H1 (cell line): ENCODE data around the gene OXLD1. TPM values are rescaled to one million over a fixed set of nuclear protein-coding genes. Genes with fewer than 3 reads are reported as not detected.

ENCODE experiments used
- CTCF ChIA-PET: fragments of 300-600 bp; sonication (Branson Sonifier 250); formaldehyde crosslinking; loops from one replicate; lab custom pipeline; 2021; ENCODE audit not compliant: partially characterized antibody; lab: Charles Lee
- POLR2A ChIA-PET: fragments of 300-600 bp; sonication (Branson Sonifier 250); formaldehyde crosslinking; loops from one replicate; lab custom pipeline; 2021; ENCODE audit warnings: inconsistent platforms; ENCODE audit not compliant: partially characterized antibody; lab: Charles Lee
- DNase-seq, 2 experiments: peaks; one replicate each; pipeline versions ENCODE4 v3.0.0 to v3.0.0-alpha.2; 2010 to 2022; ENCODE audit warnings: low spot score in 2 of 2, low read depth in 1 of 2, mixed read lengths in 1 of 2
- FAIRE-seq: peaks from 2 replicates; lab custom pipeline; 2011; peaks lifted over from hg19 to GRCh38; lab: Jason Lieb, UNC
- H2AFZ ChIP-seq: 2 replicates; pipeline ENCODE4 v1.8.1; 2012; ENCODE audit warnings: low read length, inconsistent platforms
- H2AK5ac ChIP-seq: 2 replicates; pipeline ENCODE4 v1.6.1; 2013; ENCODE audit warnings: low read depth, low read length
- H2BK120ac ChIP-seq: replicated peaks from 2 replicates; pipeline ENCODE3; 2013; ENCODE audit warnings: low read depth, low read length, inconsistent platforms
- H2BK12ac ChIP-seq: 2 replicates; pipeline ENCODE4 v1.6.1; 2013; ENCODE audit warnings: low read depth, low read length
- H2BK15ac ChIP-seq: 2 replicates; pipeline ENCODE4 v1.6.1; 2013; ENCODE audit warnings: low read length
- H2BK20ac ChIP-seq: 2 replicates; pipeline ENCODE4 v1.6.1; 2013; ENCODE audit warnings: low read length
- H2BK5ac ChIP-seq: 2 replicates; pipeline ENCODE4 v1.6.1; 2013; ENCODE audit warnings: low read depth, low read length
- H3K14ac ChIP-seq: 2 replicates; pipeline ENCODE4 v1.6.1; 2013; ENCODE audit warnings: inconsistent platforms; ENCODE audit not compliant: insufficient read length
- H3K18ac ChIP-seq: 2 replicates; pipeline ENCODE4 v1.6.1; 2013; ENCODE audit warnings: low read length; ENCODE audit errors: extremely low read depth
- H3K23ac ChIP-seq: 2 replicates; pipeline ENCODE4 v1.6.1; 2013; ENCODE audit warnings: inconsistent platforms; ENCODE audit not compliant: insufficient read length
- H3K23me2 ChIP-seq: 2 replicates; pipeline ENCODE4 v1.6.1; 2013; ENCODE audit warnings: low read depth, low read length
- H3K27ac ChIP-seq: 2 replicates; pipeline ENCODE4 v1.6.1; 2011; ENCODE audit warnings: low read depth, low read length, inconsistent platforms
- H3K27me3 ChIP-seq, 4 experiments: replicated peaks in 1 of 4; 1 replicate in 1 of 4; 2 replicates in 3 of 4; pipeline versions ENCODE4 v1.6.1 to v1.8.1; 2011 to 2013; ENCODE audit warnings: low read length in 3 of 4, mild to moderate bottlenecking in 3 of 4, inconsistent platforms in 2 of 4, mixed read lengths in 2 of 4, moderate library complexity in 1 of 4; ENCODE audit not compliant: control insufficient read depth in 3 of 4, insufficient read depth in 3 of 4; ENCODE audit errors: extremely low read depth in 1 of 4
- H3K36me3 ChIP-seq, 4 experiments: 2 replicates each; pipeline versions ENCODE4 v1.6.1 to v1.8.1; 2011 to 2013; ENCODE audit warnings: mild to moderate bottlenecking in 4 of 4, low read length in 3 of 4, moderate library complexity in 2 of 4, control low read depth in 1 of 4, inconsistent platforms in 1 of 4; ENCODE audit not compliant: insufficient read depth in 4 of 4, control insufficient read depth in 2 of 4
- H3K4ac ChIP-seq: replicated peaks from 2 replicates; pipeline ENCODE3; 2013; ENCODE audit warnings: low read length, low read depth, mixed read lengths, inconsistent platforms; ENCODE audit not compliant: insufficient read length
- H3K4me1 ChIP-seq, 4 experiments: replicated peaks in 1 of 4; 1 replicate in 1 of 4; 2 replicates in 3 of 4; pipeline versions ENCODE4 v1.6.1 to v1.8.1; 2011 to 2013; ENCODE audit warnings: low read length in 3 of 4, inconsistent platforms in 2 of 4, mixed read lengths in 1 of 4; ENCODE audit not compliant: insufficient read depth in 4 of 4, control insufficient read depth in 3 of 4
- H3K4me2 ChIP-seq, 2 experiments: 2 replicates each; pipeline versions ENCODE4 v1.6.1 to v1.8.1; 2011 to 2013; ENCODE audit warnings: low read depth in 2 of 2, low read length in 2 of 2, control low read depth in 1 of 2, inconsistent platforms in 1 of 2, mild to moderate bottlenecking in 1 of 2; ENCODE audit not compliant: insufficient read depth in 1 of 2
- H3K4me3 ChIP-seq, 4 experiments: fragments of 200-600, 300-600 bp in 1 of 4; sonication (generic), shearing (Covaris generic), sonication (Bioruptor Twin) in 1 of 4; 2 replicates each; pipeline versions ENCODE4 v1.5.1 to v1.8.1; 2011 to 2016; ENCODE audit warnings: low read length in 4 of 4, low read depth in 3 of 4, control low read depth in 2 of 4, inconsistent platforms in 2 of 4, mild to moderate bottlenecking in 2 of 4, mixed read lengths in 1 of 4, moderate library complexity in 1 of 4; ENCODE audit not compliant: insufficient read depth in 2 of 4; ENCODE audit errors: extremely low read depth in 1 of 4
- H3K56ac ChIP-seq: replicated peaks from 2 replicates; pipeline ENCODE3; 2013; ENCODE audit warnings: low read depth, mild to moderate bottlenecking, mixed read lengths, low read length, inconsistent platforms; ENCODE audit not compliant: insufficient read length
- H3K79me1 ChIP-seq: 2 replicates; pipeline ENCODE4 v1.6.1; 2013; ENCODE audit warnings: low read depth, low read length, control low read depth
- H3K79me2 ChIP-seq, 2 experiments: 2 replicates each; pipeline versions ENCODE4 v1.6.1 to v1.8.1; 2012 to 2013; ENCODE audit warnings: low read length in 2 of 2, mild to moderate bottlenecking in 2 of 2, inconsistent platforms in 1 of 2; ENCODE audit not compliant: insufficient read depth in 2 of 2, control insufficient read depth in 1 of 2
- H3K9ac ChIP-seq, 4 experiments: replicated peaks in 1 of 4; 1 replicate in 1 of 4; 2 replicates in 3 of 4; pipeline versions ENCODE4 v1.6.1 to v1.8.1; 2011 to 2013; ENCODE audit warnings: low read depth in 3 of 4, low read length in 3 of 4, control low read depth in 2 of 4, mild to moderate bottlenecking in 2 of 4, moderate library complexity in 2 of 4, inconsistent platforms in 1 of 4; ENCODE audit errors: extremely low read depth in 1 of 4
- H3K9me3 ChIP-seq, 2 experiments: 2 replicates each; pipeline versions ENCODE4 v1.6.1 to v1.8.1; 2012 to 2013; ENCODE audit warnings: mild to moderate bottlenecking in 2 of 2, moderate library complexity in 2 of 2, control low read depth in 1 of 2, inconsistent platforms in 1 of 2, low read depth in 1 of 2, low read length in 1 of 2, mixed read lengths in 1 of 2; ENCODE audit not compliant: insufficient read depth in 2 of 2
- H4K20me1 ChIP-seq, 2 experiments: replicated peaks in 1 of 2; 2 replicates each; pipeline versions ENCODE3 to v1.8.1; 2011 to 2013; ENCODE audit warnings: inconsistent platforms in 2 of 2, low read length in 2 of 2, mild to moderate bottlenecking in 1 of 2; ENCODE audit not compliant: insufficient read depth in 2 of 2, control insufficient read depth in 1 of 2
- H4K5ac ChIP-seq: 2 replicates; pipeline ENCODE4 v1.6.1; 2013; ENCODE audit warnings: low read length, low read depth, mixed read lengths, inconsistent platforms; ENCODE audit not compliant: insufficient read length
- H4K8ac ChIP-seq: 2 replicates; pipeline ENCODE4 v1.8.0; 2013; ENCODE audit warnings: mild to moderate bottlenecking, moderate library complexity, low read length, inconsistent platforms; ENCODE audit not compliant: insufficient read depth; ENCODE audit errors: extremely low read depth
- H4K91ac ChIP-seq: replicated peaks from 2 replicates; pipeline ENCODE3; 2013; ENCODE audit warnings: low read length, mixed read lengths, inconsistent platforms; ENCODE audit not compliant: insufficient read length
- ATF2 ChIP-seq: IDR thresholded peaks from 2 replicates; pipeline ENCODE4 v1.6.1; 2012; ENCODE audit warnings: low read length, inconsistent platforms
- KDM1A ChIP-seq: fragments of 200-600, 300-600 bp; sonication (generic); IDR thresholded peaks from 2 replicates; pipeline ENCODE4 v1.7.1; 2016; ENCODE audit warnings: mild to moderate bottlenecking, low read length, borderline replicate concordance
- NRF1 ChIP-seq: IDR thresholded peaks from 2 replicates; pipeline ENCODE4 v1.6.1; 2011; ENCODE audit warnings: mild to moderate bottlenecking, low read depth, low read length, improper control_type of control experiment
- SP1 ChIP-seq: IDR thresholded peaks from 2 replicates; pipeline ENCODE4 v1.6.1; 2011; ENCODE audit warnings: low read depth, low read length
- SRF ChIP-seq: IDR thresholded peaks from 2 replicates; pipeline ENCODE4 v1.6.1; 2011; ENCODE audit warnings: mild to moderate bottlenecking, low read depth, low read length, moderate library complexity
- SUZ12 ChIP-seq: fragments of 200-600 bp; sonication (generic); IDR thresholded peaks from 2 replicates; pipeline ENCODE4 v1.6.1; 2012; ENCODE audit warnings: mild to moderate bottlenecking, inconsistent platforms, low read length, moderate library complexity, mixed read lengths
- USF2 ChIP-seq: IDR thresholded peaks from 2 replicates; pipeline ENCODE4 v1.6.1; 2011; ENCODE audit warnings: low read length, improper control_type of control experiment
- WGBS, 2 experiments: shearing (Covaris generic) in 1 of 2; methylation state at CpG; one replicate each; pipeline versions ENCODE4 v1.1.6 to v1.1.7; 2013 to 2015; ENCODE audit warnings: low lambda C conversion rate in 2 of 2, mixed read lengths in 2 of 2, inconsistent platforms in 1 of 2, low coverage in 1 of 2, missing lambda C conversion rate in 1 of 2; ENCODE audit not compliant: insufficient replicate concordance in 2 of 2, insufficient coverage in 1 of 2, insufficient read length in 1 of 2; ENCODE audit errors: extremely low coverage in 1 of 2, missing lambda C conversion rate in 1 of 2; 5-methylcytosine and 5-hydroxymethylcytosine counted together
- polyA plus RNA-seq, 7 experiments: library from polyadenylated mRNA; depleted of rRNA in 3 of 7; stranded (reverse) in 5 of 7; unstranded in 2 of 7; fragments of >200 nt in 5 of 7; fragments of 200-250 nt in 2 of 7; gene quantifications; 1 replicate in 5 of 7; 2 replicates in 1 of 7; 4 replicates in 1 of 7; pipeline versions ENCODE4 v1.2.1 to v1.2.3, GENCODE V29; 2011 to 2013; ENCODE audit warnings: missing spikeins in 2 of 7, mixed read lengths in 2 of 7
- total RNA-seq: library from RNA; stranded (reverse); fragmentation: NEBNext Ultra II Directional; extraction: Animal tissue kit (Norgen Biotek cat#: 25700); gene quantifications from 2 replicates; pipeline ENCODE4 v1.2.1, GENCODE V29; 2021

The OXLD1 gene
- total and polyA plus RNA-seq, 2 of the 8 experiments (the other 6 are each of a cell fraction or from before 2014, with no cell fraction given), result 41.5 to 61.9 TPM

GRCh38 chr17:81682565-81683207 is 16.3 kb upstream of the OXLD1 start:
- WGBS, 2 experiments, result 55% methylated on average over 19 of the region's 19 CpGs; no CpG with 5 or more reads in 1 of the 2 experiments
- H3K4me3 ChIP-seq, result peak overlapping the region; percentile 76 to 89 (median 87)
- H3K36me3 ChIP-seq, result peaks cover 2 to 12% (median 9%) of the 10 kb centered on the region in 4 experiments; a peak in 6 of 8 replicates
- H3K18ac ChIP-seq, result no peak overlapping the region
- no peak for TF ChIP-seq USF2
- TF ChIP-seq NRF1, result no peak
- TF ChIP-seq SP1, result no peak
- no peak for TF ChIP-seq SUZ12
- no peak for TF ChIP-seq ATF2
- TF ChIP-seq SRF, result no peak
- TF ChIP-seq KDM1A, result no peak
- H2AK5ac ChIP-seq, result no peak overlapping the region
- H4K20me1 ChIP-seq, result peaks cover 0 to 25% of the 10 kb centered on the region in 2 experiments
- no peak overlapping the region for H2BK12ac ChIP-seq
- H3K9me3 ChIP-seq, result no peaks in the 10 kb centered on the region
- peak overlapping the region; percentile 83; the same call in 1 of the 2 replicates for H4K8ac ChIP-seq
- no peak overlapping the region for H2BK15ac ChIP-seq
- H2BK120ac ChIP-seq, result no peak overlapping the region
- FAIRE-seq (no peak), DNase-seq (no peak)
- H3K56ac ChIP-seq, result peak overlapping the region; percentile 70
- peak overlapping the region; percentile 35 to 76 (median 73) for H3K9ac ChIP-seq
- peak overlapping the region; percentile 58; the same call in 1 of the 2 replicates for H3K27ac ChIP-seq
- H3K4me1 ChIP-seq, result peaks cover 3 to 14% (median 7%) of the 10 kb centered on the region in 4 experiments; a peak in 6 of 7 replicates
- H3K23ac ChIP-seq, result no peak overlapping the region
- ChIA-PET CTCF (interaction anchor here (1.2 to 2.9 kb wide), 5 partner anchors 11 to 28 kb away, joined by 3 to 10 read pairs (median 5); no protein-coding TSS in a partner anchor), POLR2A (interaction anchor here (0.6 to 28.4 kb wide), 10 partner anchors 12 to 169 kb away, joined by 3 to 436 read pairs (median 6); partner anchors contain the start of genes CCDC137, MRPL12, NPLOC4 and OXLD1)
- no peak overlapping the region for H2AFZ ChIP-seq
- peaks cover 12% of the 10 kb centered on the region for H3K23me2 ChIP-seq
- peak overlapping the region; percentile 56 for H4K5ac ChIP-seq
- no peaks in the 10 kb centered on the region; a peak in 1 of 7 replicates for H3K27me3 ChIP-seq
- H2BK5ac ChIP-seq, result 0 out of 2 replicates have a peak overlapping the region, but pooled peaks have one; percentile 60
- H3K4ac ChIP-seq, result no peak overlapping the region
- H3K79me2 ChIP-seq, result peaks cover 4 to 39% of the 10 kb centered on the region in 2 experiments; a peak in 3 of 4 replicates
- no peak overlapping the region for H2BK20ac ChIP-seq
- H3K79me1 ChIP-seq, result peaks cover 15% of the 10 kb centered on the region
- peak overlapping the region; percentile 77 to 84 for H3K4me2 ChIP-seq
- H4K91ac ChIP-seq, result no peak overlapping the region
- H3K14ac ChIP-seq, result no peak overlapping the region
